Panc1 (cell line): ENCODE results near the gene BTBD9. TPM values are rescaled to one million over a fixed set of nuclear protein-coding genes. Genes with fewer than 3 reads are reported as not detected.

ENCODE experiments used
- ATAC-seq: fragments of 200-7000 bp; cut with Tn5 transposase; 2 replicates; pipeline ENCODE4 v1.9.1; 2020; ENCODE audit warnings: mild to moderate bottlenecking, moderate library complexity
- BruUV-seq: library from RNA; stranded (reverse); fragments of 400-500 nt; replicated peaks from 2 replicates; lab custom pipeline; 2021; lab: Mats Ljungman, UMichigan
- CTCF ChIA-PET: fragments of 300-600 bp; sonication (Branson Sonifier 250); formaldehyde crosslinking; loops from one replicate; lab custom pipeline; 2022; ENCODE audit warnings: antibody characterized with exemption; lab: Charles Lee
- POLR2A ChIA-PET: fragments of 300-600 bp; sonication (Branson Sonifier 250); formaldehyde crosslinking; loops from one replicate; lab custom pipeline; 2022; ENCODE audit warnings: antibody characterized with exemption; lab: Charles Lee
- DNase-seq: peaks from one replicate; pipeline ENCODE4 v3.0.0-alpha.2; 2010; ENCODE audit warnings: low read depth, low spot score
- H3K27ac ChIP-seq: 2 replicates; pipeline ENCODE4 v1.5.1; 2011; ENCODE audit warnings: mild to moderate bottlenecking, low read length, inconsistent platforms
- H3K27me3 ChIP-seq: fragments of 200-500 bp; sonication (Bioruptor generic); 2 replicates; pipeline ENCODE4 v1.6.0; 2014; ENCODE audit warnings: low read length, inconsistent platforms; ENCODE audit not compliant: control insufficient read depth, insufficient read depth
- H3K36me3 ChIP-seq: fragments of 200-500 bp; sonication (Bioruptor generic); 2 replicates; pipeline ENCODE4 v1.5.1; 2014; ENCODE audit warnings: inconsistent platforms, mild to moderate bottlenecking, low read length, moderate library complexity; ENCODE audit not compliant: control insufficient read depth, insufficient read depth
- H3K4me1 ChIP-seq: 2 replicates; pipeline ENCODE4 v1.5.1; 2011; ENCODE audit warnings: inconsistent platforms, mild to moderate bottlenecking, low read length, moderate library complexity; ENCODE audit not compliant: control insufficient read depth, insufficient read depth
- H3K4me3 ChIP-seq, 2 experiments: 2 replicates each; pipeline ENCODE4 v1.5.1; 2011 to 2012; ENCODE audit warnings: low read depth in 2 of 2, low read length in 2 of 2, mild to moderate bottlenecking in 2 of 2, inconsistent platforms in 1 of 2, moderate library complexity in 1 of 2
- H3K9me3 ChIP-seq: fragments of 200-500 bp; sonication (Bioruptor generic); 2 replicates; pipeline ENCODE4 v1.5.1; 2014; ENCODE audit warnings: low read depth, mild to moderate bottlenecking, inconsistent platforms, low read length, moderate library complexity; ENCODE audit not compliant: control insufficient read depth, insufficient read depth
- POLR2AphosphoS5 ChIP-seq: IDR thresholded peaks from 2 replicates; pipeline ENCODE4 v1.6.1; 2012; ENCODE audit warnings: mild to moderate bottlenecking, low read depth, low read length, moderate library complexity
- SIN3A ChIP-seq: IDR thresholded peaks from 2 replicates; pipeline ENCODE4 v1.6.1; 2012; ENCODE audit warnings: low read depth, mild to moderate bottlenecking, low read length, moderate library complexity, borderline replicate concordance; ENCODE audit not compliant: insufficient read depth
- TCF7L2 ChIP-seq: IDR thresholded peaks from 2 replicates; pipeline ENCODE4 v1.6.1; 2011; ENCODE audit warnings: mild to moderate bottlenecking, low read depth, low read length, inconsistent platforms
- in situ Hi-C: cut with HindIII; loops from 2 replicates; pipeline ENCODE4 v1.10.0; 2016; ENCODE audit warnings: low sequenced_read_pairs, low pct_unique_long_range_greater_than_20kb
- intact Hi-C: fragments of 100-400 bp; cut with micrococcal nuclease; formaldehyde crosslinking; loops from one replicate; pipeline ENCODE4 v1.10.0; 2022; ENCODE audit not compliant: unreplicated experiment
- total RNA-seq: library from RNA; stranded (reverse); gene quantifications from one replicate; pipeline ENCODE4 v1.2.1, GENCODE V29; 2021; ENCODE audit not compliant: unreplicated experiment
- TF ChIP-seq, protein P1 (sequence below), 2 experiments: IDR thresholded peaks; 2 replicates each; pipeline ENCODE4 v1.6.1; 2011 to 2012; ENCODE audit warnings: low read depth in 2 of 2, control low read depth in 1 of 2, low read length in 1 of 2, mild to moderate bottlenecking in 1 of 2, moderate library complexity in 1 of 2; ENCODE audit not compliant: insufficient read depth in 1 of 2
- TF ChIP-seq, protein P2 (sequence below): fragments of 450-650 bp; IDR thresholded peaks from 2 replicates; pipeline ENCODE4 v1.5.1; 2017; ENCODE audit warnings: mild to moderate bottlenecking

Gene BTBD9
- total RNA-seq, 1 experiment from 2014 or later, result 12.8 TPM

DNA sequence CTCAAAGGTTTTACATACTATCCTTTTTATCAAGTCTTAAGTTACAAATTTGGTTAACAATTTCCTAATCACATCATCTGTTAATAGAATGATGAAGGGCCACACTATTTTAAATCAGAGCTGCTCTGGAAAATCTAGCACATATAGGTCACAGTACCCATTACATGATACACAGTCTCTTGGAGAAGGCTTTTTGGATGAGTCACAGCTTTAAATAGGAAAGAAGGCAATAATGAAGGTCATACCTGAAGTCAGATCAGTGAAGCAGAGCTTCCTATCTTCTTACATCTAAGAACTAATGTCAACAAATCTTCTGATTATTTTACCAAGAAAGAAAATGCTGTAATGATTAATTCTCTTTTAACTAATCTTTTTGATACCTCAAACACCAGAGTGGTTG lies 248.5 kb downstream of the BTBD9 start:
- Histone ChIP-seq H3K36me3 (no peaks in the 10 kb centered on the region), H3K27ac (no peak overlapping the region), H3K4me3 (no peak overlapping the region), H3K4me1 (no peaks in the 10 kb centered on the region), H3K27me3 (no peaks in the 10 kb centered on the region), H3K9me3 (no peaks in the 10 kb centered on the region)
- ChIA-PET POLR2A (no interaction called here), CTCF (interaction anchor here (0.7 kb wide), 1 partner anchor 135 kb away, joined by 4 read pairs; no protein-coding TSS in a partner anchor)
- TF ChIP-seq POLR2AphosphoS5 (no peak), TCF7L2 (no peak)
- TF ChIP-seq, protein P1, sequence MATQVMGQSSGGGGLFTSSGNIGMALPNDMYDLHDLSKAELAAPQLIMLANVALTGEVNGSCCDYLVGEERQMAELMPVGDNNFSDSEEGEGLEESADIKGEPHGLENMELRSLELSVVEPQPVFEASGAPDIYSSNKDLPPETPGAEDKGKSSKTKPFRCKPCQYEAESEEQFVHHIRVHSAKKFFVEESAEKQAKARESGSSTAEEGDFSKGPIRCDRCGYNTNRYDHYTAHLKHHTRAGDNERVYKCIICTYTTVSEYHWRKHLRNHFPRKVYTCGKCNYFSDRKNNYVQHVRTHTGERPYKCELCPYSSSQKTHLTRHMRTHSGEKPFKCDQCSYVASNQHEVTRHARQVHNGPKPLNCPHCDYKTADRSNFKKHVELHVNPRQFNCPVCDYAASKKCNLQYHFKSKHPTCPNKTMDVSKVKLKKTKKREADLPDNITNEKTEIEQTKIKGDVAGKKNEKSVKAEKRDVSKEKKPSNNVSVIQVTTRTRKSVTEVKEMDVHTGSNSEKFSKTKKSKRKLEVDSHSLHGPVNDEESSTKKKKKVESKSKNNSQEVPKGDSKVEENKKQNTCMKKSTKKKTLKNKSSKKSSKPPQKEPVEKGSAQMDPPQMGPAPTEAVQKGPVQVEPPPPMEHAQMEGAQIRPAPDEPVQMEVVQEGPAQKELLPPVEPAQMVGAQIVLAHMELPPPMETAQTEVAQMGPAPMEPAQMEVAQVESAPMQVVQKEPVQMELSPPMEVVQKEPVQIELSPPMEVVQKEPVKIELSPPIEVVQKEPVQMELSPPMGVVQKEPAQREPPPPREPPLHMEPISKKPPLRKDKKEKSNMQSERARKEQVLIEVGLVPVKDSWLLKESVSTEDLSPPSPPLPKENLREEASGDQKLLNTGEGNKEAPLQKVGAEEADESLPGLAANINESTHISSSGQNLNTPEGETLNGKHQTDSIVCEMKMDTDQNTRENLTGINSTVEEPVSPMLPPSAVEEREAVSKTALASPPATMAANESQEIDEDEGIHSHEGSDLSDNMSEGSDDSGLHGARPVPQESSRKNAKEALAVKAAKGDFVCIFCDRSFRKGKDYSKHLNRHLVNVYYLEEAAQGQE (IDR thresholded peaks at IDR 0.05; ENCODE audit: insufficient read depth in 1 of 2, low read depth in 2 of 2, low read length in 1 of 2), result no peak
- intact Hi-C loops, result no loop called here
- no TSS peak for BruUV-seq
- DNase-seq (peak; percentile 4), ATAC-seq (no peak)
- in situ Hi-C loops, result no loop called here

DNA sequence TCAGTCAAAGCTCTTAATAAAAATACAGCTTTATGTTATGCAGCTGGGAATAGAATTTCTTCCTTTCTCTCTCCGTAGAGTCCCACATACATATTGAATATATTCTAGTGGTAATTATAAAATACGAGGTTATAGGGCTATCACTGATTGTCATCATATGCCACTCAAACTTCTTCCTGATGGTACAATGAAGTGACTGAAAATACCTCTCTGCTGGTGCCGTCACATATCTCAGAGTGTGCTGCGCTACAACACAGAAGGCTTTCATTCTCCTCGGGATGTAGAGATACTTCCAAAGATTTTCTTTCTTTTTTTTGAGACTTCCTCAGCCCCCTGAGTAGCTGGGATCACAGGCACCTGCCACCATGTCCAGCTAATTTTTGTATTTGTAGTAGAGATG lies 249.9 kb downstream of the BTBD9 start:
- ATAC-seq, result no peak
- Histone ChIP-seq H3K27ac (no peak overlapping the region), H3K36me3 (no peaks in the 10 kb centered on the region), H3K4me3 (no peak overlapping the region), H3K9me3 (no peaks in the 10 kb centered on the region), H3K4me1 (no peaks in the 10 kb centered on the region), H3K27me3 (no peaks in the 10 kb centered on the region)
- ChIA-PET CTCF (no interaction called here), POLR2A (no interaction called here)
- no peak for DNase-seq
- TF ChIP-seq, protein P1 (IDR thresholded peaks at IDR 0.05; ENCODE audit: insufficient read depth in 1 of 2, low read depth in 2 of 2, low read length in 1 of 2), result no peak
- TF ChIP-seq POLR2AphosphoS5, result no peak
- no peak for TF ChIP-seq SIN3A
- TF ChIP-seq TCF7L2, result no peak
- TF ChIP-seq, protein P2, sequence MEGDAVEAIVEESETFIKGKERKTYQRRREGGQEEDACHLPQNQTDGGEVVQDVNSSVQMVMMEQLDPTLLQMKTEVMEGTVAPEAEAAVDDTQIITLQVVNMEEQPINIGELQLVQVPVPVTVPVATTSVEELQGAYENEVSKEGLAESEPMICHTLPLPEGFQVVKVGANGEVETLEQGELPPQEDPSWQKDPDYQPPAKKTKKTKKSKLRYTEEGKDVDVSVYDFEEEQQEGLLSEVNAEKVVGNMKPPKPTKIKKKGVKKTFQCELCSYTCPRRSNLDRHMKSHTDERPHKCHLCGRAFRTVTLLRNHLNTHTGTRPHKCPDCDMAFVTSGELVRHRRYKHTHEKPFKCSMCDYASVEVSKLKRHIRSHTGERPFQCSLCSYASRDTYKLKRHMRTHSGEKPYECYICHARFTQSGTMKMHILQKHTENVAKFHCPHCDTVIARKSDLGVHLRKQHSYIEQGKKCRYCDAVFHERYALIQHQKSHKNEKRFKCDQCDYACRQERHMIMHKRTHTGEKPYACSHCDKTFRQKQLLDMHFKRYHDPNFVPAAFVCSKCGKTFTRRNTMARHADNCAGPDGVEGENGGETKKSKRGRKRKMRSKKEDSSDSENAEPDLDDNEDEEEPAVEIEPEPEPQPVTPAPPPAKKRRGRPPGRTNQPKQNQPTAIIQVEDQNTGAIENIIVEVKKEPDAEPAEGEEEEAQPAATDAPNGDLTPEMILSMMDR, result no peak
- BruUV-seq, result no TSS peak
- in situ Hi-C loops (no loop called here), intact Hi-C loops (no loop called here)
